B cell (primary cell): ENCODE data around the gene CAMK1D.

Experiments used
- EZH2 ChIP-seq: IDR thresholded peaks from 2 replicates; pipeline ENCODE4 v1.6.1; 2012; ENCODE audit warnings: borderline replicate concordance, low read depth, mild to moderate bottlenecking, moderate library complexity, low read length; ENCODE audit not compliant: insufficient read depth, poor library complexity, severe bottlenecking
- TF ChIP-seq, protein P1 (sequence below): fragments of 200-600 bp; IDR thresholded peaks from one replicate; pipeline ENCODE4 v1.8.0; 2022; ENCODE audit warnings: antibody characterized with exemption, mild to moderate bottlenecking

DNA sequence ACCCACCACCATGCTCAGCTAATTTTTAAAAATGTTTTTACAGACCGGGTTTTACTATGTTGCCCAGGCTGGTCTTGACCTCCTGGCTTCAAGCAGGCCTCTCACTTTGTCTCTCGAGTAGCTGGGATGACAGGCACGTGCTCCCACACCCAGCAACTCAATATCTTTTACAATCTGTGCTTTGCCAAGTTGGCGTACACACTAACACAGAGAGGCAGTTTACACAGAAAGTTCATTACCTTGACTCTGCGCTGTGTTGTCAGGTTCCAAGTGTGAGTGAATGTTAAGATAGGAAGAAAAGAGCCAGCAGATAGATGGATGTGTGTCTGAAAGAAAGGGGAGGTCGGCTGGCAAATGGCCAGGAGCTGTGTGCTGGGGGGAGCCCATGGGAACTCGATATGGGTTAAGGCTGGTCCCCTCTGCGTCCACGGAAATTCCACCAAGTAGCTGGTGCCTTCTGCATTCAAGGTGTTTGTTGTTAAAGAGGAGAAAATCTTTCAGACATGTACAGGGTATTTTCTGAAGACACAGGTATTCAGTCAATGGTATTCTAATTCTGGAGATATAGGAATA, 299.8 kb downstream of the CAMK1D start:
- TF ChIP-seq, protein P1, sequence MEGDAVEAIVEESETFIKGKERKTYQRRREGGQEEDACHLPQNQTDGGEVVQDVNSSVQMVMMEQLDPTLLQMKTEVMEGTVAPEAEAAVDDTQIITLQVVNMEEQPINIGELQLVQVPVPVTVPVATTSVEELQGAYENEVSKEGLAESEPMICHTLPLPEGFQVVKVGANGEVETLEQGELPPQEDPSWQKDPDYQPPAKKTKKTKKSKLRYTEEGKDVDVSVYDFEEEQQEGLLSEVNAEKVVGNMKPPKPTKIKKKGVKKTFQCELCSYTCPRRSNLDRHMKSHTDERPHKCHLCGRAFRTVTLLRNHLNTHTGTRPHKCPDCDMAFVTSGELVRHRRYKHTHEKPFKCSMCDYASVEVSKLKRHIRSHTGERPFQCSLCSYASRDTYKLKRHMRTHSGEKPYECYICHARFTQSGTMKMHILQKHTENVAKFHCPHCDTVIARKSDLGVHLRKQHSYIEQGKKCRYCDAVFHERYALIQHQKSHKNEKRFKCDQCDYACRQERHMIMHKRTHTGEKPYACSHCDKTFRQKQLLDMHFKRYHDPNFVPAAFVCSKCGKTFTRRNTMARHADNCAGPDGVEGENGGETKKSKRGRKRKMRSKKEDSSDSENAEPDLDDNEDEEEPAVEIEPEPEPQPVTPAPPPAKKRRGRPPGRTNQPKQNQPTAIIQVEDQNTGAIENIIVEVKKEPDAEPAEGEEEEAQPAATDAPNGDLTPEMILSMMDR: no peak
- no peak for TF ChIP-seq EZH2
